Astrocyte of the hippocampus (primary cell): Measurements from ENCODE around the gene MBOAT7.
"Not testable (repeated sequence)": the region's sequence is repeated elsewhere in the genome, so short reads cannot be mapped to it uniquely, and the experiment has no call there.

ENCODE experiments used
- DNase-seq: peaks from one replicate; pipeline ENCODE4 v3.0.0; 2011; ENCODE audit warnings: low read depth, low spot score

Gene MBOAT7

GRCh38 chr19:54189145-54189734, at the start of gene MBOAT7:
Gene MBOAT7, minus strand, starts transcription at chr19:54189580. Its CDS starts 1,072 bp downstream, at chr19:54188508.
- no peak for DNase-seq

GRCh38 chr19:54233941-54234340, 44.6 kb upstream of the MBOAT7 start:
- no peak for DNase-seq

GRCh38 chr19:54231077-54231931, 41.9 kb upstream of the MBOAT7 start:
- peak; percentile 87 for DNase-seq

GRCh38 chr19:54230031-54230430, 40.7 kb upstream of the MBOAT7 start:
- DNase-seq = no peak

DNA sequence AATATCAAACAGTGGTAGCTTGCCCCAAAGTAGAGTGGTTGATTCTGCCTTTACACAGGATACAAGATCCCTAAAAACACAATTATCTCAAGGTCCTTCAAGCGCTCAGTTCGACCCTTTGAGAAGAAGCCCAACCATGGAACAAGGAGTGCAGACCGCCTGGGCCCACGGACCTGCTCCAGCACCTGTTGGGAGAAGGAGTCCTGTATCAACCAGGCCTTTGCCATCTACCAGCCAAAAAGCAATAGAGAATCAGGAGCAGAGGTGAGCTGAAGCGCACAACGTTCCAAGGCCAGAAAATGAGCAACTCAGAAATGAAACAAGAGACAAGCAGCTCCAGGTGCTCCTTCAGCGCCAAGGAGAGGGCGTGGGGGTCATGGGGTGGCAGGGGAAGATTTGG, 39.8 kb upstream of the MBOAT7 start:
- DNase-seq = no peak

GRCh38 chr19:54224619-54225018, 35.2 kb upstream of the MBOAT7 start:
- DNase-seq = not testable (repeated sequence)

DNA sequence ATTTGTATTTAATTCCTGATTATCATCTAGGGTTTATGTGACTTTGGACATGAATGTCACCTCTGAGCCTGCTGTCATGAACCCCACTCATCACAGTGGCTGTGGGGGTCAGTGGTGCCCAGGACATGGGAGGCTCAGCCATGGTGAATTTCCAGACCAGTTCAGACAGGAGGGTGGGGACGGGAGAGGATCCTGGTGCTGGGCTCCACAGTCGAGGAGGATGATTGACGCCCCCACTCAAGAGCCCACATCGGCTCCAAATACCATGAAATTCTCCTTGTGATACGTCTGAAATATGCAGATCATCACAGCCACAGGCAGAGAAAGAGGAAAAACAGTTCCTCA, 34.5 kb upstream of the MBOAT7 start:
- not testable (repeated sequence) for DNase-seq

GRCh38 chr19:54223277-54223936, 34.0 kb upstream of the MBOAT7 start:
- peak; percentile 28 for DNase-seq

DNA sequence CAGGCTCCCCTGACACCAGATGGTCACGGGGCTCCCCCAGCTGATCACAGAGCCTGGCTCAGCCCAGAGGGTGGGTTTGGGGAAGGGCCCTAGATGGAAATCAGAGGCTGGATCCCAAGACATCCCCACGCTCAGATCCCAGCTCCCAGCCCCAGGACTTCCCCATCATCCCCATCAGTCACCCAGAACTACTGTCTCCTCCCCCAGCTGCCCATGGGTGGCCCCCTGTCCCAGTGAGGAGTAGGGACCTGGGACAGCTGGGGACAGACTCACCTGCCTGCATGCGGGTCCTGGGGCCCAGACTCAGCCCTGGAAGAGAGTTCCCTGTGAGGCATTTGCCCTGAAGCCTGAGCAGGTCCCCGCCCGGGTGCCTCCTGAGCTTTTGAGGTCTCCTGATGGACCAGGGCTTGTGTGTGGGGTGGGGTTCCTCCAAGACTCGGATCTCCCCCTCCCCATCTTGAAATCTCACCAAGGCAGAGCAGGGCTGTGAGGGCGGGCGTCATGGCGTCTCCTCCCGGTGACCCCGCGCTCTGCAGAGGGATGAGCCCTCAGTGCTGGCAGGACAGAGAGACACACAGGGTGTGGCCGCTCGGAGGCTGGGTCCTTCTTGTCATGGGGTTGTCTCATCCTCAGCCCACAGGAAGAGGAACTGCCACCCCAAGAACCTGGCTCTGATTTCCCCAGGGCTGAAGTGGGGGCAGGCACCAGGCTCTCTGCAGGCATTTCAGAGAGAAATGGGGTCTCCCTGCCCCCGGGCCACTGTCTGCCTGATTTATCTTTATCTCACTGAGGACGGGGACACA, 33.3 kb upstream of the MBOAT7 start, which contains the start of gene LILRB3:
LILRB3 (minus strand) TSS at position 534 of the 803 bp plus-strand sequence; CDS start at position 503, 31 bp downstream.
- DNase-seq = not testable (repeated sequence)

DNA sequence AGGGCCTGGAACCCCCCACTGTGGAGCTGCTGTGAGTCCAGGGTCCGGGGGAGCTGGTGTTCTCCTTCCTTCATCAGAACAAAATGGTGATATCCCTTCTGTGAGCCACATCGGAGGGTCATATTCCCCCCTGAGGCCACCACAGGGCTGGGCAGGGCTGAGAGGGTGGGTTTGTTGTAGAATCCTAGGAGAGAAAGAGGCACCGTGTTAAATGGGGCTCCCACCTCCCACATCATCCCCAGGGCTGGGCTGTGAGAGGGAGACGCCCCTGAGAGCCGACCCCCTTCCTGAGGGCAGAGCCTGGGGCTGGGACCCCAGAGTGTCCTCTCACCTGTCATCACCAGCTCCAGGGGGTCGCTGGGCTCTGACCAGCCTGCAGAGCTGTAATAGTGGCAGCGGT, 32.6 kb upstream of the MBOAT7 start:
- not testable (repeated sequence) for DNase-seq

DNA sequence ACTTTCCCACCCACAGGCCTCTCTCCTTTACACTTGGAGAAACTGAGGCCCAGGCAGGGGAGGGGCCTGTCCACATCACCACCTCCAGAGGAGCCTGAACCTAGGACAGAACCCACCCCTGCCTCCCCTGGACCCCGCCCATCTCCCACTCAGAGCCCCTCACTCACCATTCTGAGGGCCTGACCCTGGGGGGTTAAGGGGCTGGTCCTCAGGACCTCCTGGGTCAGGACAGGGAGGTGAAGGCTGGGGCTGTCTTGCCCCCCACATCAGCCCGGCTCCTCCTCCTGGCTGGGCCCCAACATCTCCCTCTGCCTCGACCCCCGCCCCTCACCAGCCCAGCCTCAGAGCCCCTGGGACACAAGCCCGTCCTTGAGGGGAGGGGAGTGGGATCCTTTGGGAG, 30.3 kb upstream of the MBOAT7 start:
- DNase-seq = not testable (repeated sequence)

DNA sequence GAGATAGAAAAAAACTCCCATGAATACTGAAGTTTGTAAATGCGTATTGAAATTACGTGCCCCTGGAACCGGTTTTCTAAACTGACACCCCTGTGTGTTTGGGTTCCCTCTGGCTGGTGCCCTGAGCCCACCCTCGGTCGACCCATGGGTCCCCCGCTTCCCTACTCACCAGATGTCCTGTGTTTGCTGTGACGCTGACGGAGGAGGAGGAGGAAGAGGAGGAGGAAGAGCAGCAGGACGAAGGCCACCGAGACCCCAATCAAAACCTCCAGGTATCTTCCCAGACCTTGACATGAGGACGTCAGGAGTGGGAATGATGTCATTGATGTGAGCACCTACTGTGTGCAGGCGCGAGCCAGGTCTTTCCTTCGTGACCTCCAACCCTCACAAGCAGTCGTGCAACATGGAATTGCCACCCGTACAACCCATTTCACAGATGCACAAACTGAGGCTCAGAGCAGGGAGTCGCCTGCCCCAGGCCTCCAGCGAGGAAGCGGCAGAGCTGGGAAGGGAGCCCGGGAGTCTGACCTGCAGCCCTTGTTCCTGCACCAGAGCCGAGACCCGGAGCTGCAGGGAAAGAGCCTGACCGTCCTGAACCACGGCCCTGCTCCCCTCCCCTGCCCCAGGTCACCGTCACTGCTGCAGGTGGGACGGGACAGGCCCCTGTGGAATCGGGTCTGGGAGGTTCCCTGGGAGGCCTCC, 29.7 kb upstream of the MBOAT7 start:
- no peak for DNase-seq

DNA sequence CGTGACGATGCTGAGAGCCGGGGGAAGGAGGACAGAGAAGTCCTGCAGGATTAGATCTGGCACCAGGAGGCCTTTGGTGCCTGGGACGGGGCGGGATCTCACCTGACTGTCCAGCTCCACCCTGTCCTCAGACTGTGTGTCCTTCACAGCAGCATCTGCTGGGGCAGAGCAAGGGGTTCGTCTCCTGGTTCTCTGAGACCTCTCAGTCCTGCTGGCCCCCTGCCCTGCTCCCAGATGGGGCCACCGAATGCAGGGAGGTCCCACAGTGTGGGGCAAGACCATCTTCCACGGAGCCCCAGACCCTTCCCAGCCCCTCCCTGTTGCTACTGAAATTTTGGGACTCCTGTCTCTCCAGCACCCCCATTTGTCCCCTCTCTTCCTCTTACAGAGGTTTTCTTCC, 28.9 kb upstream of the MBOAT7 start:
- DNase-seq = no peak

DNA sequence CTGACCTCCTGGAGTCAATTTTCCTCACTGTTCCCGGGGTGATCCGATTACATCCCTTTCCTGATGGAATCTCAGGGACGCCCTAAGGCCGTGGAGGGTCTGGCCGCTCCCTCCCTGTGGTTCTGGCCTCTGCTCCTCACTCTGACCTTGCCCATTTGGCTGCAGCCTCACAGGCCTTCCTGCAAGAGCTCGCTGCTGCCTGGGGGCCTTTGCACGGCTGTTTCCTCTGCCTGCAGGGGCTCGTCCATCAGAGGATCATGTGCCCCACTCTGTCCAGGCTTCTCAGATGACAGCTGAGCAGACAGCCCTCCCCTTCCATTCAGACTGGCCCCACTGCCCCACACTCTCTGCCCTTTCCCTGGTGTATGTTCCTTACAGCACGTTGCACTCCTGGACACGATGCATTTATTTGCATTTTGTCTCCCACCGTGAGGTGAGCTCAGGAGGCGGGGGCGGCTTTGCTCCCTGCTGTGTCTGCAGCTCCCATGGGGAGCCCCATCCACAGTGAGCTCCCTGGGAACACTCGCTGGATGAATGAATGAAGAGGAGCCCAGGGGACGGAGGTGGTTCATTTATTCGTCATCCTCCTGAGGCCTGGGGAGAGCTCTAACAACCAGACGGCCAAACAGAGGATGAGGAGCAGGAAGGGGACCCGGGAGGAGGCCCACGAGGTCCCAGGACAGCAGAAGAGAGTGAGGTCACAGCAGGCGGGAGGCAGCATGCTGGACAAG, 28.3 kb upstream of the MBOAT7 start:
- not testable (repeated sequence) for DNase-seq

GRCh38 chr19:54216869-54217268, 27.5 kb upstream of the MBOAT7 start:
- DNase-seq = no peak

DNA sequence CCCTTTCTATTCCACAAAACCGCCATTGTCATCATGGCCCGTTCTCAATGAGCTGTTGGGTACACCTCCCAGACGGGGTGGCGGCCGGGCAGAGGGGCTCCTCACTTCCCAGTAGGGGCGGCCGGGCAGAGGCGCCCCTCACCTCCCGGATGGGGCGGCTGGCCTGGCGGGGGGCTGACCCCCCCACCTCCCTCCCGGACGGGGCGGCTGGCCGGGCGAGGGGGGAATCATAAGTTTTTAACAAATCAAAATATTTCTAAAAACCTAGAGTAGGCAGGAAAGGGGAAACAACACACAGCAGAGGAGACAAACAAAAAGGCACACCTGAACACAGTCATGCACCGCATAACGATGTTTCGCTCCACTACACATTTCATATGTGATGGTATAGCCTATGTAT, 25.4 kb upstream of the MBOAT7 start:
- DNase-seq = not testable (repeated sequence)

DNA sequence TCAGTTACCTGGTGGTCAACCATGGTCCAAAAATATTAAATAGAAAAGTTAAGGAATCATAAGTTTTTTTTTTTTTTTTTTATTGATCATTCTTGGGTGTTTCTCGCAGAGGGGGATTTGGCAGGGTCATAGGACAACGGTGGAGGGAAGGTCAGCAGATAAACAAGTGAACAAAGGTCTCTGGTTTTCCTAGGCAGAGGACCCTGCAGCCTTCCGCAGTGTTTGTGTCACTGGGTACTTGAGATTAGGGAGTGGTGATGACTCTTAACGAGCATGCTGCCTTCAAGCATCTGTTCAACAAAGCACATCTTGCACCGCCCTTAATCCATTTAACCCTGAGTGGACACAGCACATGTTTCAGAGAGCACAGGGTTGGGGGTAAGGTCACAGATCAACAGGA, 24.8 kb upstream of the MBOAT7 start:
- not testable (repeated sequence) for DNase-seq

GRCh38 chr19:54211235-54211634, 21.9 kb upstream of the MBOAT7 start:
- no peak for DNase-seq

DNA sequence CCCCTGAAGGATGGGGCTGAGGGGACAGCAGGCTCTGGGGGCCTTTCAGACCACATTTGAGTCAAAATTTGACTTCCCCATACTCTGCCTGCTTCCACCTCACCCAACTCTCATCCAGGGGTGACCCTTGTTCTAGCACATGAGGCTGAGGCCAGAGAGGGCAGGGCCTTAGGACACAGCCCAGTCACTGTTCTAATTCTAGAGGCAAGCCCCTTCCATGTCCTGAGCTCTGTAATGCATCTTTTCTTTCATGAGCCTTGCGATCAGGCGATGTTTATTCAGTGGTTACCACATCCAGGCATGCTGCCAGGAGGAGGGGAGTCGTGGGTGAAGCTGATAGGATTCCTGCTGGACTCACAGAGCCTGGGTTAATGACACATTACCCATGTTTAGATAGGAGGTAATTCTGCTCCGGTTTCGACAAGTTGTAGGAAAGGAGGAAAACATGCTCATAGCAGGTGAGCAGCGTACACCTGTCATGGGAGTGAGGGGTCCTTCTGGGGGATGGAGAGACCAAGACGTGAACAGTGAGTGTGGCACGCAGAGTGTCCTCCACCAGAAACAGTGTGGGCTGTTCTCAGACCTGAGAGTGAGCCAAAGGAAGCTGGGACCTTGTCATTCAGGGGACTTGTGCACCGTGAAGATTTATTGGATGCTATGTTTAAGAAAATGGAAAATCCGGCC, 20.6 kb upstream of the MBOAT7 start:
- DNase-seq = peak; percentile 99
